ENCODE data around the gene RPS10.
"Not testable (repeated sequence)": the region's sequence is repeated elsewhere in the genome, so short reads cannot be mapped to it uniquely, and the experiment has no call there.

The RPS10 gene

DNA sequence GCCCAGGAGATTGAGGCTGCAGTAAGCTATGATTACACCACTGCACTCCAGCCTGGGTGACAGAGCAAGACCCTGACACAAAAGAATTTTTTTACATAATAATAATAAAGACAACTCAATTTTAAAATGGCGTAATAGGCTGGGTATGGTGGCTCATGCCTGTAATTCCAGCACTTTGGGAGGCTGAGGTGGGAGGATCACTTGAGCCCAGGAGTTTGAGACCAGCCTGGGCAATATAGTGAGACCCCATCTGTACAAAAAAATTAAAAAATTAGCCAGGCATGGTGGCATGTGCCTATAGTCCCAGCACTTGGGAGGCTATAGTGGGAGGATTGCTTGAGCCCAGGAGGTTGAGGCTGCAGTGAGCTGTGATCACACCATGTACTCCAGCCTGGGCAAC is 18.0 kb downstream of the RPS10 start:
- not testable (repeated sequence) for H3K27ac ChIP-seq (ENCODE audit: low read depth, low read length); H3K4me1 ChIP-seq (ENCODE audit: control insufficient read depth in 1 of 2, insufficient read depth in 2 of 2, low read length in 2 of 2); H3K4me3 ChIP-seq (ENCODE audit: low read depth, low read length); H3K79me1 ChIP-seq (ENCODE audit: low read length); H3K23ac ChIP-seq (ENCODE audit: low read length); H4K91ac ChIP-seq (ENCODE audit: low read depth, low read length); H2BK120ac ChIP-seq (ENCODE audit: insufficient read depth, low read length, poor library complexity); H3K9ac ChIP-seq (ENCODE audit: low read length); H3K9me3 ChIP-seq (ENCODE audit: insufficient read depth, low read depth, low read length); H3K14ac ChIP-seq (ENCODE audit: low read length); H2BK12ac ChIP-seq (ENCODE audit: low read length); H3K4ac ChIP-seq (ENCODE audit: low read depth, low read length); H3K18ac ChIP-seq (ENCODE audit: low read length); H3K4me2 ChIP-seq (ENCODE audit: low read length); H2BK5ac ChIP-seq (ENCODE audit: low read depth, low read length, poor library complexity); DNase-seq; H2AK5ac ChIP-seq (ENCODE audit: low read length); H3K27me3 ChIP-seq (ENCODE audit: insufficient read depth, low read length); H4K8ac ChIP-seq (ENCODE audit: low read depth, low read length); H3K79me2 ChIP-seq (ENCODE audit: control insufficient read depth, insufficient read depth, low read length, poor library complexity); H2AFZ ChIP-seq (ENCODE audit: insufficient read depth, low read length, poor library complexity); H4K12ac ChIP-seq (ENCODE audit: low read depth, low read length); H3K36me3 ChIP-seq (ENCODE audit: control insufficient read depth in 1 of 2, insufficient read depth in 2 of 2, low read length in 2 of 2)
- no CpG with 5 or more reads among the region's 1 CpG for WGBS (ENCODE audit: extremely low coverage, insufficient coverage, insufficient read length)

GRCh38 chr6:34396518-34396917 is 29.4 kb downstream of the RPS10 start:
- no peak overlapping the region for H3K4me3 ChIP-seq (ENCODE audit: low read depth, low read length)
- H3K9ac ChIP-seq (ENCODE audit: low read length) = no peak overlapping the region
- no peak overlapping the region for H3K23ac ChIP-seq (ENCODE audit: low read length)
- H3K27ac ChIP-seq (ENCODE audit: low read depth, low read length) = no peak overlapping the region
- no peak overlapping the region for H2AK5ac ChIP-seq (ENCODE audit: low read length)
- no peak overlapping the region for H4K12ac ChIP-seq (ENCODE audit: low read depth, low read length)
- H4K91ac ChIP-seq (ENCODE audit: low read depth, low read length) = no peak overlapping the region
- no peak overlapping the region for H3K4ac ChIP-seq (ENCODE audit: low read depth, low read length)
- H3K27me3 ChIP-seq (ENCODE audit: insufficient read depth, low read length) = no peaks in the 10 kb centered on the region
- no peak for DNase-seq
- H3K9me3 ChIP-seq (ENCODE audit: insufficient read depth, low read depth, low read length) = no peaks in the 10 kb centered on the region
- H2BK120ac ChIP-seq (ENCODE audit: insufficient read depth, low read length, poor library complexity) = no peak overlapping the region
- no peak overlapping the region for H2BK5ac ChIP-seq (ENCODE audit: low read depth, low read length, poor library complexity)
- H3K14ac ChIP-seq (ENCODE audit: low read length) = no peak overlapping the region
- H3K4me1 ChIP-seq (ENCODE audit: control insufficient read depth in 1 of 2, insufficient read depth in 2 of 2, low read length in 2 of 2) = peaks cover 0 to 4% of the 10 kb centered on the region in 2 experiments
- H2AFZ ChIP-seq (ENCODE audit: insufficient read depth, low read length, poor library complexity) = no peak overlapping the region
- H3K79me2 ChIP-seq (ENCODE audit: control insufficient read depth, insufficient read depth, low read length, poor library complexity) = peaks cover 8% of the 10 kb centered on the region
- no peak overlapping the region for H3K4me2 ChIP-seq (ENCODE audit: low read length)
- no peaks in the 10 kb centered on the region for H3K36me3 ChIP-seq (ENCODE audit: control insufficient read depth in 1 of 2, insufficient read depth in 2 of 2, low read length in 2 of 2)
- peaks cover 8% of the 10 kb centered on the region for H3K79me1 ChIP-seq (ENCODE audit: low read length)
- H3K18ac ChIP-seq (ENCODE audit: low read length) = no peak overlapping the region
- no CpG with 5 or more reads among the region's 6 CpGs for WGBS (ENCODE audit: extremely low coverage, insufficient coverage, insufficient read length)
- no peak overlapping the region for H4K8ac ChIP-seq (ENCODE audit: low read depth, low read length)
- H2BK12ac ChIP-seq (ENCODE audit: low read length) = no peak overlapping the region

- Histone ChIP-seq H3K79me2 (ENCODE audit: control insufficient read depth, insufficient read depth, low read length, poor library complexity) (peaks cover 8% of the 10 kb centered on the region), H3K4ac (ENCODE audit: low read depth, low read length) (no peak overlapping the region), H3K9ac (ENCODE audit: low read length) (no peak overlapping the region), H2BK12ac (ENCODE audit: low read length) (no peak overlapping the region), H4K91ac (ENCODE audit: low read depth, low read length) (no peak overlapping the region), H3K4me2 (ENCODE audit: low read length) (no peak overlapping the region), H4K8ac (ENCODE audit: low read depth, low read length) (no peak overlapping the region), H3K23ac (ENCODE audit: low read length) (no peak overlapping the region), H2AK5ac (ENCODE audit: low read length) (no peak overlapping the region), H3K18ac (ENCODE audit: low read length) (no peak overlapping the region), H2AFZ (ENCODE audit: insufficient read depth, low read length, poor library complexity) (no peak overlapping the region), H3K27me3 (ENCODE audit: insufficient read depth, low read length) (no peaks in the 10 kb centered on the region), H3K14ac (ENCODE audit: low read length) (no peak overlapping the region), H2BK5ac (ENCODE audit: low read depth, low read length, poor library complexity) (no peak overlapping the region), H4K12ac (ENCODE audit: low read depth, low read length) (no peak overlapping the region), H2BK120ac (ENCODE audit: insufficient read depth, low read length, poor library complexity) (no peak overlapping the region), H3K4me1 (ENCODE audit: control insufficient read depth in 1 of 2, insufficient read depth in 2 of 2, low read length in 2 of 2) (peaks cover 0 to 6% of the 10 kb centered on the region in 2 experiments), H3K9me3 (ENCODE audit: insufficient read depth, low read depth, low read length) (no peaks in the 10 kb centered on the region), H3K36me3 (ENCODE audit: control insufficient read depth in 1 of 2, insufficient read depth in 2 of 2, low read length in 2 of 2) (no peaks in the 10 kb centered on the region), H3K27ac (ENCODE audit: low read depth, low read length) (no peak overlapping the region), H3K79me1 (ENCODE audit: low read length) (peaks cover 8% of the 10 kb centered on the region), H3K4me3 (ENCODE audit: low read depth, low read length) (no peak overlapping the region)
- DNase-seq = no peak
- no CpG with 5 or more reads among the region's 3 CpGs for WGBS (ENCODE audit: extremely low coverage, insufficient coverage, insufficient read length)
Observed at GRCh38 chr6:34393966-34394305, 31.9 kb downstream of the RPS10 start.

GRCh38 chr6:34393191-34393965 is 32.5 kb downstream of the RPS10 start:
- no peak overlapping the region for H3K23ac ChIP-seq (ENCODE audit: low read length)
- peaks cover 8% of the 10 kb centered on the region for H3K79me1 ChIP-seq (ENCODE audit: low read length)
- H2BK120ac ChIP-seq (ENCODE audit: insufficient read depth, low read length, poor library complexity) = no peak overlapping the region
- H3K36me3 ChIP-seq (ENCODE audit: control insufficient read depth in 1 of 2, insufficient read depth in 2 of 2, low read length in 2 of 2) = no peaks in the 10 kb centered on the region
- peaks cover 8% of the 10 kb centered on the region for H3K79me2 ChIP-seq (ENCODE audit: control insufficient read depth, insufficient read depth, low read length, poor library complexity)
- no peak overlapping the region for H2BK12ac ChIP-seq (ENCODE audit: low read length)
- H4K91ac ChIP-seq (ENCODE audit: low read depth, low read length) = no peak overlapping the region
- no peak overlapping the region for H3K9ac ChIP-seq (ENCODE audit: low read length)
- no peak for DNase-seq
- H3K27me3 ChIP-seq (ENCODE audit: insufficient read depth, low read length) = no peaks in the 10 kb centered on the region
- H3K14ac ChIP-seq (ENCODE audit: low read length) = no peak overlapping the region
- H3K4ac ChIP-seq (ENCODE audit: low read depth, low read length) = no peak overlapping the region
- peak overlapping the region; percentile 62 for H3K4me3 ChIP-seq (ENCODE audit: low read depth, low read length)
- peaks cover 0 to 6% of the 10 kb centered on the region in 2 experiments for H3K4me1 ChIP-seq (ENCODE audit: control insufficient read depth in 1 of 2, insufficient read depth in 2 of 2, low read length in 2 of 2)
- no CpG with 5 or more reads among the region's 16 CpGs for WGBS (ENCODE audit: extremely low coverage, insufficient coverage, insufficient read length)
- no peak overlapping the region for H2BK5ac ChIP-seq (ENCODE audit: low read depth, low read length, poor library complexity)
- peak overlapping the region; percentile 80 for H3K4me2 ChIP-seq (ENCODE audit: low read length)
- H2AFZ ChIP-seq (ENCODE audit: insufficient read depth, low read length, poor library complexity) = no peak overlapping the region
- H2AK5ac ChIP-seq (ENCODE audit: low read length) = no peak overlapping the region
- H3K18ac ChIP-seq (ENCODE audit: low read length) = no peak overlapping the region
- H4K12ac ChIP-seq (ENCODE audit: low read depth, low read length) = no peak overlapping the region
- no peak overlapping the region for H3K27ac ChIP-seq (ENCODE audit: low read depth, low read length)
- no peaks in the 10 kb centered on the region for H3K9me3 ChIP-seq (ENCODE audit: insufficient read depth, low read depth, low read length)
- no peak overlapping the region for H4K8ac ChIP-seq (ENCODE audit: low read depth, low read length)

All from trophoblast cell (in vitro differentiated cells and primary cell).